Stimulated activated naive CD4-positive, alpha-beta T cell treated with Interleukin-2 at 50 U/mL for 16 hours (primary cell): ENCODE measurements around the gene MMP10.

Source experiments
- DNase-seq: peaks from one replicate; lab custom pipeline; 2025; lab: John Stamatoyannopoulos, UW

Gene MMP10

GRCh38 chr11:102724904-102725500 lies 55.4 kb downstream of the MMP10 start, which contains the start of gene MMP8:
MMP8 (minus strand) TSS chr11:102724954; CDS start chr11:102724855, 99 bp downstream.
- no peak for DNase-seq

- DNase-seq = no peak
Observed at GRCh38 chr11:102722821-102723220, 57.6 kb downstream of the MMP10 start.
